ENCODE results near the gene ASCC1.
"Not testable (repeated sequence)": the region's sequence is repeated elsewhere in the genome, so short reads cannot be mapped to it uniquely, and the experiment has no call there.

DNA sequence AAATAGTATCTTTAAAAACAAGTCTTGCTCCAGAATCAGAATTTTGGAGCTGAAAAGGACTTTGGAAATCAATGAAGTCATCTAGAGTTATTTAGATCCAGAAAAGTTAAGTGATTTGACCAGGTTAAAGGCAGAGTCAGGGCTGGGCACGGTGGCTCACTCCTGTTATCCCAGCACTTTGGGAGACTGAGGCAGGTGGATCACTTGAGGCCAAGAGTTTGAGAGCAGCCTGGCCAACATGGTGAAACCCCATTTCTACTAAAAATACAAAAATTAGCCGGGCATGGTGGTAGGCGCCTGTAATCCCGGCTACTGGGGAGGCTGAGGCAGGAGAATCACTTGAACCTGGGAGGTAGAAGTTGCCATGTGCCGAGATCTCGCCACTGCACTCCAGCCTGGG is 8.1 kb upstream of the ASCC1 start:
- TF ChIP-seq EZH2 (IDR thresholded peaks at IDR 0.05; ENCODE audit: low read length, missing control alignments): not testable (repeated sequence)
- TF ChIP-seq, protein P1, sequence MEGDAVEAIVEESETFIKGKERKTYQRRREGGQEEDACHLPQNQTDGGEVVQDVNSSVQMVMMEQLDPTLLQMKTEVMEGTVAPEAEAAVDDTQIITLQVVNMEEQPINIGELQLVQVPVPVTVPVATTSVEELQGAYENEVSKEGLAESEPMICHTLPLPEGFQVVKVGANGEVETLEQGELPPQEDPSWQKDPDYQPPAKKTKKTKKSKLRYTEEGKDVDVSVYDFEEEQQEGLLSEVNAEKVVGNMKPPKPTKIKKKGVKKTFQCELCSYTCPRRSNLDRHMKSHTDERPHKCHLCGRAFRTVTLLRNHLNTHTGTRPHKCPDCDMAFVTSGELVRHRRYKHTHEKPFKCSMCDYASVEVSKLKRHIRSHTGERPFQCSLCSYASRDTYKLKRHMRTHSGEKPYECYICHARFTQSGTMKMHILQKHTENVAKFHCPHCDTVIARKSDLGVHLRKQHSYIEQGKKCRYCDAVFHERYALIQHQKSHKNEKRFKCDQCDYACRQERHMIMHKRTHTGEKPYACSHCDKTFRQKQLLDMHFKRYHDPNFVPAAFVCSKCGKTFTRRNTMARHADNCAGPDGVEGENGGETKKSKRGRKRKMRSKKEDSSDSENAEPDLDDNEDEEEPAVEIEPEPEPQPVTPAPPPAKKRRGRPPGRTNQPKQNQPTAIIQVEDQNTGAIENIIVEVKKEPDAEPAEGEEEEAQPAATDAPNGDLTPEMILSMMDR (conservative IDR thresholded peaks at IDR 0.05 in 1 of 2, IDR thresholded peaks at IDR 0.05 in 1 of 2; ENCODE audit: low read depth in 1 of 2, low read length in 2 of 2): not testable (repeated sequence)
